ENCODE results near the gene TNFSF13. TPM values are rescaled to one million over a fixed set of nuclear protein-coding genes. Genes with fewer than 3 reads are reported as not detected.
A peak's percentile ranks its signal among the peaks of the same experiment; 100 is the strongest.

The TNFSF13 gene
- total RNA-seq, 1 donor from 2014 or later: 4.1 TPM

DNA sequence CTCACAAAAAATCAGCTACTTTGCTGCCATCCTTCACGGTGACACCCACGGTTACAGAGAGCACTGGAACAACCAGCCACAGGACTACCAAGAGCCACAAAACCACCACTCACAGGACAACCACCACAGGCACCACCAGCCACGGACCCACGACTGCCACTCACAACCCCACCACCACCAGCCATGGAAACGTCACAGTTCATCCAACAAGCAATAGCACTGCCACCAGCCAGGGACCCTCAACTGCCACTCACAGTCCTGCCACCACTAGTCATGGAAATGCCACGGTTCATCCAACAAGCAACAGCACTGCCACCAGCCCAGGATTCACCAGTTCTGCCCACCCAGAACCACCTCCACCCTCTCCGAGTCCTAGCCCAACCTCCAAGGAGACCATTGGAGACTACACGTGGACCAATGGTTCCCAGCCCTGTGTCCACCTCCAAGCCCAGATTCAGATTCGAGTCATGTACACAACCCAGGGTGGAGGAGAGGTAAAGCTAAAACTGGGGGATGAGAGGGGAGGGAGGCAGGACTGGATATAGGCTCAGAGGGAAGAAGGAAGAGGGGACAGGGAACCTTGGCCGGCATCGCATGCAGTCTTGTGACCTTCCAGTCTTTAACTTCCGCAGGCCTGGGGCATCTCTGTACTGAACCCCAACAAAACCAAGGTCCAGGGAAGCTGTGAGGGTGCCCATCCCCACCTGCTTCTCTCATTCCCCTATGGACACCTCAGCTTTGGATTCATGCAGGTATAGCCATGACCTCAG lies 21.5 kb downstream of the TNFSF13 start:
- TF ChIP-seq, protein P1, sequence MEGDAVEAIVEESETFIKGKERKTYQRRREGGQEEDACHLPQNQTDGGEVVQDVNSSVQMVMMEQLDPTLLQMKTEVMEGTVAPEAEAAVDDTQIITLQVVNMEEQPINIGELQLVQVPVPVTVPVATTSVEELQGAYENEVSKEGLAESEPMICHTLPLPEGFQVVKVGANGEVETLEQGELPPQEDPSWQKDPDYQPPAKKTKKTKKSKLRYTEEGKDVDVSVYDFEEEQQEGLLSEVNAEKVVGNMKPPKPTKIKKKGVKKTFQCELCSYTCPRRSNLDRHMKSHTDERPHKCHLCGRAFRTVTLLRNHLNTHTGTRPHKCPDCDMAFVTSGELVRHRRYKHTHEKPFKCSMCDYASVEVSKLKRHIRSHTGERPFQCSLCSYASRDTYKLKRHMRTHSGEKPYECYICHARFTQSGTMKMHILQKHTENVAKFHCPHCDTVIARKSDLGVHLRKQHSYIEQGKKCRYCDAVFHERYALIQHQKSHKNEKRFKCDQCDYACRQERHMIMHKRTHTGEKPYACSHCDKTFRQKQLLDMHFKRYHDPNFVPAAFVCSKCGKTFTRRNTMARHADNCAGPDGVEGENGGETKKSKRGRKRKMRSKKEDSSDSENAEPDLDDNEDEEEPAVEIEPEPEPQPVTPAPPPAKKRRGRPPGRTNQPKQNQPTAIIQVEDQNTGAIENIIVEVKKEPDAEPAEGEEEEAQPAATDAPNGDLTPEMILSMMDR (IDR thresholded peaks at IDR 0.05; ENCODE audit: unreplicated experiment): no peak
- Mint-ChIP-seq H3K4me3 (ENCODE audit: low read depth) (no peak overlapping the region), H3K9me3 (ENCODE audit: low read depth) (no peaks in the 10 kb centered on the region), H3K27ac (peak overlapping the region; percentile 97), H3K36me3 (ENCODE audit: insufficient read depth) (peaks cover 32% of the 10 kb centered on the region), H3K27me3 (no peaks in the 10 kb centered on the region), H3K4me1 (ENCODE audit: low read depth) (peaks cover 42% of the 10 kb centered on the region)
- DNase-seq (ENCODE audit: low spot score, unreplicated experiment): no peak

DNA sequence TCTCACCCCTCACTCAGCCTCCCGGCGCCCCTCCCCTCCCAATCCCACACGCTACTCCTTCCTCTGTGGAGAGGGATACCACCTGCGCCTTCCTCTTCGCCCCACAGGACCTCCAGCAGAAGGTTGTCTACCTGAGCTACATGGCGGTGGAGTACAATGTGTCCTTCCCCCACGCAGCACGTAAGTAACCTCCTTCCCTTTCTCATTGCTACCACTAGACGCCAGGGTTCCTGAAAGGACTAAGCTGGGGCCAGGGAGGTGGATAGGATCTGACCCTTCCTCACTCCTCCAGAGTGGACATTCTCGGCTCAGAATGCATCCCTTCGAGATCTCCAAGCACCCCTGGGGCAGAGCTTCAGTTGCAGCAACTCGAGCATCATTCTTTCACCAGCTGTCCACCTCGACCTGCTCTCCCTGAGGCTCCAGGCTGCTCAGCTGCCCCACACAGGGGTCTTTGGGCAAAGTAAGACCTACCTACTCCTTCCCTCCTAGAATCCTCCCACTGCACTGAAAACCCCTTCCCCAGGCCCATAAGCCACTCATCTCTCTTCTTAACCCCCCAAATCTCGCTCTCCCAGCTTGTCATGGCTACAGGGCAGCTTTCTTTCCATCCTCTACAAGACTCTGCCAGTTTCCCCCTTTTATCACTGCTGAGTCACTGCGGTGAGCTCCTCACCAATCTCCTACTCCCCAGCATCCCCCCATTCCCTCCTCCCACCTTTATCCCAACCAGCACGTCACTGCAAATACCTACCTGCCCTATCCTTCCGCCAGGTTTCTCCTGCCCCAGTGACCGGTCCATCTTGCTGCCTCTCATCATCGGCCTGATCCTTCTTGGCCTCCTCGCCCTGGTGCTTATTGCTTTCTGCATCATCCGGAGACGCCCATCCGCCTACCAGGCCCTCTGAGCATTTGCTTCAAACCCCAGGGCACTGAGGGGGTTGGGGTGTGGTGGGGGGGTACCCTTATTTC lies 22.3 kb downstream of the TNFSF13 start:
- H3K4me1 Mint-ChIP-seq (ENCODE audit: low read depth): peaks cover 39% of the 10 kb centered on the region
- peak overlapping the region; percentile 29 for H3K4me3 Mint-ChIP-seq (ENCODE audit: low read depth)
- peaks cover 28% of the 10 kb centered on the region for H3K36me3 Mint-ChIP-seq (ENCODE audit: insufficient read depth)
- no peaks in the 10 kb centered on the region for H3K27me3 Mint-ChIP-seq
- no peak for DNase-seq (ENCODE audit: low spot score, unreplicated experiment)
- no peaks in the 10 kb centered on the region for H3K9me3 Mint-ChIP-seq (ENCODE audit: low read depth)
- peak overlapping the region; percentile 85 for H3K27ac Mint-ChIP-seq
- TF ChIP-seq, protein P1 (IDR thresholded peaks at IDR 0.05; ENCODE audit: unreplicated experiment): no peak

DNA sequence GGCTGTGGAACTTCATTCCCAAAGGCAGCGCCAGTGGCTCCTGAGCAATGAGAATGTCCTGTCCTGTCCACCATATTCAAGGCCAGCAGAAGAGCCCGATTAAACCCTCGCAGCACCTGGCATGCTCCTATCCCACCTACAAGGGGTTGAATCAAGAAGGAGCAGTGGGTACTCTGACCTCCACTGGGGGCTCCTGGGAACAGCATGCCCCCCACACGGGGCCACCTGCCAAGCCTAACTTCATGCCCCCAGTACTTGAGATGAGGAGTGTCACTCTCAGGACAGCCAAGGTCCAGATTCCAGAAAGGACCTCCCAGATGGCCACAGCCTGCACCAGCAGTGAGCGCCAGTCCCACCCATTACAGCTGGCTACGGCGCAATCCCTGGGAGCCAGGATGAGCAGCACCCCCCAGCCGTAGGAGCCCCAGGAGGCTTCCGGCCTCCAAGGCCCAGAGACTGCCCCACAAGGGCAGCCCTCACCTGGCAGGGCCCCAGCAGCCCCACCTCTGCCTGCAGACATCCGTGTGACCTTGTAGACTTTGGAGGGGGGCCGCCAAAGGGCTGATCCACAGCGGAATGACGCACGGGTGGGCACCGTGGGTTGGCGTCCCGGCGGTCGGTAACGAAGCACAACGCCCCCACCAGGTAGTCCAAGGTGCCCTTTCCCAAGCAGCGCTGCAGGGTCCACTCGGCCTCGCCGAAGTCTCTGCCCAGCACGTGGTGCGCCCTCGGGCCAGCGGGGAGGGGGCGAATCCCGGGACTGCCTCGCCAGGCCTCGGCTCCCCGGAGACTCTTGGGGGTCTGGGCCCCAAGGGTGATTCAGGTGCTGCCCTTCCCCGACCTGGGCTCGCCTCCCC lies 24.1 kb downstream of the TNFSF13 start:
- H3K36me3 Mint-ChIP-seq (ENCODE audit: insufficient read depth): peaks cover 20% of the 10 kb centered on the region
- H3K4me3 Mint-ChIP-seq (ENCODE audit: low read depth): peak overlapping the region; percentile 56
- H3K9me3 Mint-ChIP-seq (ENCODE audit: low read depth): no peaks in the 10 kb centered on the region
- DNase-seq (ENCODE audit: low spot score, unreplicated experiment): no peak
- no peaks in the 10 kb centered on the region for H3K27me3 Mint-ChIP-seq
- peak overlapping the region; percentile 100 for H3K27ac Mint-ChIP-seq
- H3K4me1 Mint-ChIP-seq (ENCODE audit: low read depth): peaks cover 38% of the 10 kb centered on the region
- TF ChIP-seq, protein P1 (IDR thresholded peaks at IDR 0.05; ENCODE audit: unreplicated experiment): no peak

DNA sequence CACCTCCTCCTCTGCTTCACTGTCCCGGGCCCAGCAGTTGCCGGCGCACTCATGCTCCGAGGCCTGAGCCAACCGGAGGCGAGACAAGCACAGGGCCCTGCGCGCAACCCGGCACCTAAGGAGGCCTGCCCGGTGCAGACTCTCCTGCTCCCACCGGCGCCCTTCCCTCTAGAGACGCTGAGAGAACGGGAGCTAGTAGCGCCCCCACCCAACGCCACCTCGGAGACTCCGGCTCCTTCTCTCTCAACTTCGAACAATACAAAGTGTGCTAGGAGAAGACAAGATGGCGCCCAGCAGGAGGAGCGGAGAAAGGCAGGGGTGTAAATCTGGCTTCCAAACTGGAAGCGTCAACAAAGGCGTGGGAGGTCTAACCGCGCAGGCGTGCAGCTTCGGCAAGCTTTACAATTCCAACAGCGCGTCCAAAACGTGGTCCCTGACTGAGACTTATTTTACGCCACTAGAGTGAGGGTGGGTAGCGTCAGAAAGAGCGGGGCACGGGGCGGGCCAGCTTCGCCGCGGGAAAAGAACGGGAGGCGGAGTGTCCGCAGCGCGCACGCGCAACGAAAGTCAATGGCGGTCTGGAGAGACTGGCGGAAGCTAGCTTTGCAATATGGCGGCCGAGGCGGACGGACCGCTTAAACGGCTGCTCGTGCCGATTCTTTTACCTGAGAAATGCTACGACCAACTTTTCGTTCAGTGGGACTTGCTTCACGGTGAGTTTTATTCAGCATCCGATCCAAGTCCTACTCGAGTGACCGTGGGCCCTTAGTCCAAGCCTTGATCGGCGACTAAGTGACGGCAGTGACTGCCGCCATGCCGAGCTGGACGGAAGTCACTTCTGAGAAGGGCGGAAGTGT lies 24.9 kb downstream of the TNFSF13 start, which contains the start of gene MPDU1:
MPDU1 (plus strand) TSS at position 600 of the 857 bp plus-strand sequence; CDS start at position 611, 11 bp downstream.
- no peaks in the 10 kb centered on the region for H3K27me3 Mint-ChIP-seq

More for the DNA sequence above, 24.9 kb downstream of the TNFSF13 start, which contains the start of gene MPDU1:
- DNase-seq (ENCODE audit: low spot score, unreplicated experiment): peak; percentile 88
- Mint-ChIP-seq H3K36me3 (ENCODE audit: insufficient read depth) (peaks cover 15% of the 10 kb centered on the region), H3K27ac (peak within 1 kb of the TSS; percentile 100), H3K9me3 (ENCODE audit: low read depth) (no peaks in the 10 kb centered on the region), H3K4me1 (ENCODE audit: low read depth) (peaks cover 35% of the 10 kb centered on the region), H3K4me3 (ENCODE audit: low read depth) (peak within 1 kb of the TSS; percentile 98)
- TF ChIP-seq, protein P1 (IDR thresholded peaks at IDR 0.05; ENCODE audit: unreplicated experiment): no peak

All from progenitor cell of endocrine pancreas (in vitro differentiated cells).